ENCODE measurements around the gene SLC9A3. TPM values are rescaled to one million over a fixed set of nuclear protein-coding genes. Genes with fewer than 3 reads are reported as not detected.

The SLC9A3 gene
- total RNA-seq, 1 experiment from 2014 or later = 2.0 TPM

- no peaks in the 10 kb centered on the region for H4K20me1 ChIP-seq (ENCODE audit: insufficient read depth, low read depth, low read length)
- peak overlapping the region; percentile 93 for H3K27ac ChIP-seq (ENCODE audit: low read length)
- DNase-seq = peak; percentile 64
These were observed 19.1 kb upstream of the SLC9A3 start for GRCh38 chr5:543351-543750.

GRCh38 chr5:542319-543311, 18.4 kb upstream of the SLC9A3 start:
- Histone ChIP-seq H3K9me2 (replicated peaks; ENCODE audit: insufficient read depth, low read length) (no peaks in the 10 kb centered on the region), H3K79me2 (ENCODE audit: low read length) (no peaks in the 10 kb centered on the region), H3K4me3 (ENCODE audit: low read length) (no peak overlapping the region; the same call in 1 of the 2 replicates), H3K4me1 (ENCODE audit: low read length) (peaks cover 27% of the 10 kb centered on the region), H3K27me3 (ENCODE audit: low read length) (no peaks in the 10 kb centered on the region), H3K9me3 (ENCODE audit: low read length) (no peaks in the 10 kb centered on the region), H2AFZ (ENCODE audit: low read length) (no peak overlapping the region), H3K36me3 (ENCODE audit: insufficient read depth, low read length) (no peaks in the 10 kb centered on the region), H3K4me2 (ENCODE audit: low read depth, low read length, poor library complexity, severe bottlenecking) (peak overlapping the region; percentile 76), H3K9ac (ENCODE audit: low read length) (peak overlapping the region; percentile 75), H3K27ac (ENCODE audit: low read length) (peak overlapping the region; percentile 93), H4K20me1 (ENCODE audit: insufficient read depth, low read depth, low read length) (no peaks in the 10 kb centered on the region)
- DNase-seq = no peak

More at GRCh38 chr5:543351-543750, 19.1 kb upstream of the SLC9A3 start:
- H3K9me3 ChIP-seq (ENCODE audit: low read length) = no peaks in the 10 kb centered on the region
- peaks cover 33% of the 10 kb centered on the region for H3K4me1 ChIP-seq (ENCODE audit: low read length)
- no peaks in the 10 kb centered on the region for H3K9me2 ChIP-seq (replicated peaks; ENCODE audit: insufficient read depth, low read length)
- H3K27me3 ChIP-seq (ENCODE audit: low read length) = no peaks in the 10 kb centered on the region
- H3K4me3 ChIP-seq (ENCODE audit: low read length) = peak overlapping the region; percentile 64
- no peak overlapping the region for H2AFZ ChIP-seq (ENCODE audit: low read length)
- H3K4me2 ChIP-seq (ENCODE audit: low read depth, low read length, poor library complexity, severe bottlenecking) = peak overlapping the region; percentile 76
- H3K79me2 ChIP-seq (ENCODE audit: low read length) = no peaks in the 10 kb centered on the region
- no peaks in the 10 kb centered on the region for H3K36me3 ChIP-seq (ENCODE audit: insufficient read depth, low read length)
- H3K9ac ChIP-seq (ENCODE audit: low read length) = peak overlapping the region; percentile 75

GRCh38 chr5:541539-542318, 17.5 kb upstream of the SLC9A3 start:
- H2AFZ ChIP-seq (ENCODE audit: low read length) = no peak overlapping the region
- H3K79me2 ChIP-seq (ENCODE audit: low read length) = no peaks in the 10 kb centered on the region
- no peaks in the 10 kb centered on the region for H3K27me3 ChIP-seq (ENCODE audit: low read length)
- no peak overlapping the region for H3K9ac ChIP-seq (ENCODE audit: low read length)
- H3K4me3 ChIP-seq (ENCODE audit: low read length) = no peak overlapping the region
- H3K27ac ChIP-seq (ENCODE audit: low read length) = no peak overlapping the region
- peak overlapping the region; percentile 24 for H3K4me2 ChIP-seq (ENCODE audit: low read depth, low read length, poor library complexity, severe bottlenecking)
- H4K20me1 ChIP-seq (ENCODE audit: insufficient read depth, low read depth, low read length) = no peaks in the 10 kb centered on the region
- H3K36me3 ChIP-seq (ENCODE audit: insufficient read depth, low read length) = no peaks in the 10 kb centered on the region
- H3K9me2 ChIP-seq (replicated peaks; ENCODE audit: insufficient read depth, low read length) = no peaks in the 10 kb centered on the region
- DNase-seq = peak; percentile 66
- no peaks in the 10 kb centered on the region for H3K9me3 ChIP-seq (ENCODE audit: low read length)
- peaks cover 27% of the 10 kb centered on the region for H3K4me1 ChIP-seq (ENCODE audit: low read length)

GRCh38 chr5:540906-541538, 16.8 kb upstream of the SLC9A3 start:
- no peaks in the 10 kb centered on the region for H3K36me3 ChIP-seq (ENCODE audit: insufficient read depth, low read length)
- H3K4me1 ChIP-seq (ENCODE audit: low read length) = peaks cover 27% of the 10 kb centered on the region
- no peak overlapping the region for H3K9ac ChIP-seq (ENCODE audit: low read length)
- H3K9me2 ChIP-seq (replicated peaks; ENCODE audit: insufficient read depth, low read length) = no peaks in the 10 kb centered on the region
- no peak overlapping the region for H3K4me3 ChIP-seq (ENCODE audit: low read length)
- no peak for DNase-seq
- no peaks in the 10 kb centered on the region for H3K27me3 ChIP-seq (ENCODE audit: low read length)
- no peak overlapping the region for H2AFZ ChIP-seq (ENCODE audit: low read length)
- no peaks in the 10 kb centered on the region for H3K79me2 ChIP-seq (ENCODE audit: low read length)
- no peaks in the 10 kb centered on the region for H3K9me3 ChIP-seq (ENCODE audit: low read length)
- no peak overlapping the region for H3K27ac ChIP-seq (ENCODE audit: low read length)
- no peak overlapping the region for H3K4me2 ChIP-seq (ENCODE audit: low read depth, low read length, poor library complexity, severe bottlenecking)
- H4K20me1 ChIP-seq (ENCODE audit: insufficient read depth, low read depth, low read length) = no peaks in the 10 kb centered on the region

- no peak for DNase-seq
- H3K27ac ChIP-seq (ENCODE audit: low read length) = no peak overlapping the region
- peaks cover 34% of the 10 kb centered on the region for H3K4me1 ChIP-seq (ENCODE audit: low read length)
- no peak overlapping the region for H3K4me3 ChIP-seq (ENCODE audit: low read length)
- no peak overlapping the region for H3K4me2 ChIP-seq (ENCODE audit: low read depth, low read length, poor library complexity, severe bottlenecking)
- no peak overlapping the region for H2AFZ ChIP-seq (ENCODE audit: low read length)
- H3K79me2 ChIP-seq (ENCODE audit: low read length) = no peaks in the 10 kb centered on the region
- no peaks in the 10 kb centered on the region for H4K20me1 ChIP-seq (ENCODE audit: insufficient read depth, low read depth, low read length)
- no peaks in the 10 kb centered on the region for H3K9me2 ChIP-seq (replicated peaks; ENCODE audit: insufficient read depth, low read length)
- H3K36me3 ChIP-seq (ENCODE audit: insufficient read depth, low read length) = no peaks in the 10 kb centered on the region
- no peaks in the 10 kb centered on the region for H3K9me3 ChIP-seq (ENCODE audit: low read length)
- no peaks in the 10 kb centered on the region for H3K27me3 ChIP-seq (ENCODE audit: low read length)
- no peak overlapping the region for H3K9ac ChIP-seq (ENCODE audit: low read length)
These were observed 16.0 kb upstream of the SLC9A3 start for GRCh38 chr5:540071-540905.

- H3K9ac ChIP-seq (ENCODE audit: low read length) = no peak overlapping the region
- H3K27ac ChIP-seq (ENCODE audit: low read length) = no peak overlapping the region
- DNase-seq = no peak
- H3K79me2 ChIP-seq (ENCODE audit: low read length) = no peaks in the 10 kb centered on the region
- no peaks in the 10 kb centered on the region for H3K36me3 ChIP-seq (ENCODE audit: insufficient read depth, low read length)
- no peak overlapping the region for H3K4me3 ChIP-seq (ENCODE audit: low read length)
- no peak overlapping the region for H2AFZ ChIP-seq (ENCODE audit: low read length)
- H3K9me3 ChIP-seq (ENCODE audit: low read length) = no peaks in the 10 kb centered on the region
- no peaks in the 10 kb centered on the region for H4K20me1 ChIP-seq (ENCODE audit: insufficient read depth, low read depth, low read length)
- H3K9me2 ChIP-seq (replicated peaks; ENCODE audit: insufficient read depth, low read length) = no peaks in the 10 kb centered on the region
- H3K4me1 ChIP-seq (ENCODE audit: low read length) = peaks cover 39% of the 10 kb centered on the region
- H3K27me3 ChIP-seq (ENCODE audit: low read length) = no peaks in the 10 kb centered on the region
- H3K4me2 ChIP-seq (ENCODE audit: low read depth, low read length, poor library complexity, severe bottlenecking) = no peak overlapping the region
These were observed 15.3 kb upstream of the SLC9A3 start for GRCh38 chr5:539469-540070.

GRCh38 chr5:538801-539468, 14.7 kb upstream of the SLC9A3 start:
- no peak overlapping the region for H3K4me3 ChIP-seq (ENCODE audit: low read length)
- no peak overlapping the region for H3K27ac ChIP-seq (ENCODE audit: low read length)
- H3K4me1 ChIP-seq (ENCODE audit: low read length) = peaks cover 34% of the 10 kb centered on the region
- H3K9me3 ChIP-seq (ENCODE audit: low read length) = no peaks in the 10 kb centered on the region
- no peaks in the 10 kb centered on the region for H3K27me3 ChIP-seq (ENCODE audit: low read length)
- no peak overlapping the region for H3K9ac ChIP-seq (ENCODE audit: low read length)
- H3K79me2 ChIP-seq (ENCODE audit: low read length) = no peaks in the 10 kb centered on the region
- H2AFZ ChIP-seq (ENCODE audit: low read length) = no peak overlapping the region
- no peak for DNase-seq
- H3K4me2 ChIP-seq (ENCODE audit: low read depth, low read length, poor library complexity, severe bottlenecking) = no peak overlapping the region
- H4K20me1 ChIP-seq (ENCODE audit: insufficient read depth, low read depth, low read length) = no peaks in the 10 kb centered on the region
- no peaks in the 10 kb centered on the region for H3K36me3 ChIP-seq (ENCODE audit: insufficient read depth, low read length)
- H3K9me2 ChIP-seq (replicated peaks; ENCODE audit: insufficient read depth, low read length) = no peaks in the 10 kb centered on the region

All from Karpas-422 (cell line).